ENCODE measurements around the gene ZFAND2A.

DNA sequence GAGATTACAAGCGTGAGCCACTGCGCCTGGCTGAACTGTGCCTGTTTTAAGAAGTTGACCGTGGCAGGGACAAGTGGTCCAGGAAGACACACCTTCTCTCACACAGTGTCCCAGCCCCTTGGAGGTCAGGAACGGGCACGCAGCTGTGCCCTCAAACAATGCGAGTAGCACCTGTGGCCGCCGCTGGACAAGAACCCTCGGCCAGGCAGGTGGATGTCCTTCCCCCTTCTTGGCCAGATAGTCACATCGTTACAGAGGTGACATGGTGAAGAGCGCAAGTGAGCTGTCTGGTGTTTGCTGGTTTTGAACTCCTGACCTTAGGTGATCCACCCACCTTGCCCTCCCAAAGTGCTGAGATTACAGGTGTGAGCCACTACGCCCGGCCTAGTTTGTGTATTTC lies 8.8 kb downstream of the ZFAND2A start:
- TF ChIP-seq, protein P1, sequence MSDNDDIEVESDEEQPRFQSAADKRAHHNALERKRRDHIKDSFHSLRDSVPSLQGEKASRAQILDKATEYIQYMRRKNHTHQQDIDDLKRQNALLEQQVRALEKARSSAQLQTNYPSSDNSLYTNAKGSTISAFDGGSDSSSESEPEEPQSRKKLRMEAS (CRISPR knock-in tag; IDR thresholded peaks at IDR 0.05), result no peak
- TF ChIP-seq, protein P2, sequence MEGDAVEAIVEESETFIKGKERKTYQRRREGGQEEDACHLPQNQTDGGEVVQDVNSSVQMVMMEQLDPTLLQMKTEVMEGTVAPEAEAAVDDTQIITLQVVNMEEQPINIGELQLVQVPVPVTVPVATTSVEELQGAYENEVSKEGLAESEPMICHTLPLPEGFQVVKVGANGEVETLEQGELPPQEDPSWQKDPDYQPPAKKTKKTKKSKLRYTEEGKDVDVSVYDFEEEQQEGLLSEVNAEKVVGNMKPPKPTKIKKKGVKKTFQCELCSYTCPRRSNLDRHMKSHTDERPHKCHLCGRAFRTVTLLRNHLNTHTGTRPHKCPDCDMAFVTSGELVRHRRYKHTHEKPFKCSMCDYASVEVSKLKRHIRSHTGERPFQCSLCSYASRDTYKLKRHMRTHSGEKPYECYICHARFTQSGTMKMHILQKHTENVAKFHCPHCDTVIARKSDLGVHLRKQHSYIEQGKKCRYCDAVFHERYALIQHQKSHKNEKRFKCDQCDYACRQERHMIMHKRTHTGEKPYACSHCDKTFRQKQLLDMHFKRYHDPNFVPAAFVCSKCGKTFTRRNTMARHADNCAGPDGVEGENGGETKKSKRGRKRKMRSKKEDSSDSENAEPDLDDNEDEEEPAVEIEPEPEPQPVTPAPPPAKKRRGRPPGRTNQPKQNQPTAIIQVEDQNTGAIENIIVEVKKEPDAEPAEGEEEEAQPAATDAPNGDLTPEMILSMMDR (IDR thresholded peaks at IDR 0.05), result no peak
- TF ChIP-seq, protein P3, sequence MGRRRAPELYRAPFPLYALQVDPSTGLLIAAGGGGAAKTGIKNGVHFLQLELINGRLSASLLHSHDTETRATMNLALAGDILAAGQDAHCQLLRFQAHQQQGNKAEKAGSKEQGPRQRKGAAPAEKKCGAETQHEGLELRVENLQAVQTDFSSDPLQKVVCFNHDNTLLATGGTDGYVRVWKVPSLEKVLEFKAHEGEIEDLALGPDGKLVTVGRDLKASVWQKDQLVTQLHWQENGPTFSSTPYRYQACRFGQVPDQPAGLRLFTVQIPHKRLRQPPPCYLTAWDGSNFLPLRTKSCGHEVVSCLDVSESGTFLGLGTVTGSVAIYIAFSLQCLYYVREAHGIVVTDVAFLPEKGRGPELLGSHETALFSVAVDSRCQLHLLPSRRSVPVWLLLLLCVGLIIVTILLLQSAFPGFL (CRISPR knock-in tag; IDR thresholded peaks at IDR 0.05; ENCODE audit: borderline replicate concordance), result no peak
- TF ChIP-seq ZNF263 (CRISPR knock-in tag; IDR thresholded peaks at IDR 0.05; ENCODE audit: low read depth) (no peak), FOXP1 (CRISPR knock-in tag; IDR thresholded peaks at IDR 0.05; ENCODE audit: borderline replicate concordance) (no peak), TEAD4 (CRISPR knock-in tag; IDR thresholded peaks at IDR 0.05) (no peak), NR1H2 (CRISPR knock-in tag; IDR thresholded peaks at IDR 0.05) (no peak), ZNF219 (CRISPR knock-in tag; IDR thresholded peaks at IDR 0.05; ENCODE audit: borderline replicate concordance) (no peak), TCF7 (CRISPR knock-in tag; IDR thresholded peaks at IDR 0.05; ENCODE audit: low read depth) (no peak), ZNF138 (CRISPR knock-in tag; conservative IDR thresholded peaks at IDR 0.05) (no peak), SP1 (CRISPR knock-in tag; conservative IDR thresholded peaks at IDR 0.05) (no peak), NFYB (CRISPR knock-in tag; conservative IDR thresholded peaks at IDR 0.05; ENCODE audit: low read depth) (no peak)
- TF ChIP-seq, protein P4, sequence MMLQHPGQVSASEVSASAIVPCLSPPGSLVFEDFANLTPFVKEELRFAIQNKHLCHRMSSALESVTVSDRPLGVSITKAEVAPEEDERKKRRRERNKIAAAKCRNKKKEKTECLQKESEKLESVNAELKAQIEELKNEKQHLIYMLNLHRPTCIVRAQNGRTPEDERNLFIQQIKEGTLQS (CRISPR knock-in tag; conservative IDR thresholded peaks at IDR 0.05), result no peak
- TF ChIP-seq, protein P5, sequence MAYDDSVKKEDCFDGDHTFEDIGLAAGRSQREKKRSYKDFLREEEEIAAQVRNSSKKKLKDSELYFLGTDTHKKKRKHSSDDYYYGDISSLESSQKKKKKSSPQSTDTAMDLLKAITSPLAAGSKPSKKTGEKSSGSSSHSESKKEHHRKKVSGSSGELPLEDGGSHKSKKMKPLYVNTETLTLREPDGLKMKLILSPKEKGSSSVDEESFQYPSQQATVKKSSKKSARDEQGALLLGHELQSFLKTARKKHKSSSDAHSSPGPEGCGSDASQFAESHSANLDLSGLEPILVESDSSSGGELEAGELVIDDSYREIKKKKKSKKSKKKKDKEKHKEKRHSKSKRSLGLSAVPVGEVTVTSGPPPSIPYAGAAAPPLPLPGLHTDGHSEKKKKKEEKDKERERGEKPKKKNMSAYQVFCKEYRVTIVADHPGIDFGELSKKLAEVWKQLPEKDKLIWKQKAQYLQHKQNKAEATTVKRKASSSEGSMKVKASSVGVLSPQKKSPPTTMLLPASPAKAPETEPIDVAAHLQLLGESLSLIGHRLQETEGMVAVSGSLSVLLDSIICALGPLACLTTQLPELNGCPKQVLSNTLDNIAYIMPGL (CRISPR knock-in tag; IDR thresholded peaks at IDR 0.05), result no peak

Measured in WTC11 (cell line).